Suprapubic skin (tissue), 3 donors: ENCODE data around the gene DHX58.

ENCODE experiments used
- POLR2A ChIP-seq, 2 donors: fragments of 450-650 bp; IDR thresholded peaks; one replicate each; pipeline ENCODE4 v1.6.1; 2017; ENCODE audit warnings: antibody characterized with exemption in 2 of 2, mild to moderate bottlenecking in 2 of 2, moderate library complexity in 2 of 2
- TF ChIP-seq, protein P1 (sequence below), 2 donors: fragments of 200-600 bp in 1 of 2; fragments of 450-650 bp in 1 of 2; sonication (generic) in 1 of 2; IDR thresholded peaks; one replicate each; pipeline ENCODE4 v1.5.1; 2016 to 2019; ENCODE audit warnings: antibody characterized with exemption in 2 of 2, mild to moderate bottlenecking in 1 of 2, moderate library complexity in 1 of 2

DNA sequence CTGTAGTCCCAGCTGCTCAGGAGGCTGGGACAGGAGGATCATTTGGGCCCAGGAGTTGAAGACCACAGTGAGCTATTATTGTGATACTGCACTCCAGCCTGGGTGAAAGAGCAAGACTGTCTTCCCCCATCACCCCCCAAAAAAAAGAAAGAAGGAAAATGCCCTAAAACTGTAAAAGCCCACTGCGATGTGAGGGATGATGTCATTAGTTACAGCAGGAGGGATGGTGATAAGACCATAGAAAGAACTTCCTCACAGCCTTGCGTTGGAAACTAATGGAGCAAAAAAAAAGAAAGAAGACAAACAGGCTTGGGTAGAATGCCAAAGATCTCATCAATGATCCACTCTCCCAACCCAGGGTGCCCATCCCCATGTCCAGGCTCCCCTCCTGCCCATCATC, 33.0 kb downstream of the DHX58 start:
- no peak for TF ChIP-seq POLR2A (IDR thresholded peaks at IDR 0.05)
- TF ChIP-seq, protein P1, sequence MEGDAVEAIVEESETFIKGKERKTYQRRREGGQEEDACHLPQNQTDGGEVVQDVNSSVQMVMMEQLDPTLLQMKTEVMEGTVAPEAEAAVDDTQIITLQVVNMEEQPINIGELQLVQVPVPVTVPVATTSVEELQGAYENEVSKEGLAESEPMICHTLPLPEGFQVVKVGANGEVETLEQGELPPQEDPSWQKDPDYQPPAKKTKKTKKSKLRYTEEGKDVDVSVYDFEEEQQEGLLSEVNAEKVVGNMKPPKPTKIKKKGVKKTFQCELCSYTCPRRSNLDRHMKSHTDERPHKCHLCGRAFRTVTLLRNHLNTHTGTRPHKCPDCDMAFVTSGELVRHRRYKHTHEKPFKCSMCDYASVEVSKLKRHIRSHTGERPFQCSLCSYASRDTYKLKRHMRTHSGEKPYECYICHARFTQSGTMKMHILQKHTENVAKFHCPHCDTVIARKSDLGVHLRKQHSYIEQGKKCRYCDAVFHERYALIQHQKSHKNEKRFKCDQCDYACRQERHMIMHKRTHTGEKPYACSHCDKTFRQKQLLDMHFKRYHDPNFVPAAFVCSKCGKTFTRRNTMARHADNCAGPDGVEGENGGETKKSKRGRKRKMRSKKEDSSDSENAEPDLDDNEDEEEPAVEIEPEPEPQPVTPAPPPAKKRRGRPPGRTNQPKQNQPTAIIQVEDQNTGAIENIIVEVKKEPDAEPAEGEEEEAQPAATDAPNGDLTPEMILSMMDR (IDR thresholded peaks at IDR 0.05): no peak
